SH-SY5Y (cell line): Measurements from ENCODE around the gene UBE2C.

Experiments
- GATA2 ChIP-seq: IDR thresholded peaks from 2 replicates; pipeline ENCODE4 v1.6.1; 2011; ENCODE audit warnings: mild to moderate bottlenecking, low read depth, low read length
- GATA3 ChIP-seq: IDR thresholded peaks from 2 replicates; pipeline ENCODE4 v1.6.1; 2011; ENCODE audit warnings: low read depth, mild to moderate bottlenecking, low read length, moderate library complexity

DNA sequence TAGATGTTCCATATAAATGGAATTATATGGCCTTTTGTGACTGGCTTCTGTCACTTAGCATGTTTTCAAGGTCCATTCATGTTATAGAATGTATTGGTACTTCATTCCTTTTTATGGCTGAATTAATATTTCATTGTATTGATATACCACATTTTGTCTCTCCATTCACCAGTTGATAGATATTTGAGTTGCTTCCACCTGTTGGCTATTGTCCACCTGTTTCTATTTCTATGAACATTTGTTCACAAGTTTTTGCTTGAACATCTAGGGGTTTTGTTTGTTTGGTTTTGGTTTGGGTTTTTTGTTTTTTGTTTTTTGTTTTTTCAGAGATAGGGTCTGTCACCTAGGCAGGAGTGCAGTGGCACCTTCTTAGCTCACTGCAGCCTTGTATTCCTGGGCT lies 44.0 kb upstream of the UBE2C start:
- TF ChIP-seq GATA3, result no peak
- TF ChIP-seq GATA2, result no peak
